Epidermal melanocyte (primary cell): ENCODE measurements around the gene MAN2C1.
"Not testable (repeated sequence)": the region's sequence is repeated elsewhere in the genome, so short reads cannot be mapped to it uniquely, and the experiment has no call there.

Source experiments
- DNase-seq: peaks from one replicate; pipeline ENCODE4 v3.0.0; 2011; ENCODE audit warnings: low spot score; ENCODE audit not compliant: insufficient read length

Gene MAN2C1

GRCh38 chr15:75361361-75361988, 6.9 kb downstream of the MAN2C1 start:
- DNase-seq: no peak

GRCh38 chr15:75360856-75361255, 7.6 kb downstream of the MAN2C1 start:
- DNase-seq: no peak

- DNase-seq: no peak
Observed at GRCh38 chr15:75360391-75360790, 8.0 kb downstream of the MAN2C1 start.

- no peak for DNase-seq
Observed at GRCh38 chr15:75359537-75360250, 8.7 kb downstream of the MAN2C1 start.

GRCh38 chr15:75358771-75359536, 9.5 kb downstream of the MAN2C1 start:
- DNase-seq: no peak

- DNase-seq: no peak
Observed at GRCh38 chr15:75357976-75358673, 10.3 kb downstream of the MAN2C1 start.

- DNase-seq: no peak
Observed at GRCh38 chr15:75356517-75356916, 11.9 kb downstream of the MAN2C1 start.

- DNase-seq: no peak
Observed at GRCh38 chr15:75356006-75356405, 12.4 kb downstream of the MAN2C1 start.

- no peak for DNase-seq
Observed at GRCh38 chr15:75355369-75355768, 13.0 kb downstream of the MAN2C1 start.

GRCh38 chr15:75354454-75354853, 14.0 kb downstream of the MAN2C1 start:
- no peak for DNase-seq

GRCh38 chr15:75353604-75354003, 14.8 kb downstream of the MAN2C1 start:
- no peak for DNase-seq

- DNase-seq: no peak
Observed at GRCh38 chr15:75352186-75353080, 16.0 kb downstream of the MAN2C1 start.

- DNase-seq: no peak
Observed at GRCh38 chr15:75350601-75351361, 17.6 kb downstream of the MAN2C1 start.

- DNase-seq: no peak
Observed at GRCh38 chr15:75349851-75350588, 18.4 kb downstream of the MAN2C1 start.

- DNase-seq: not testable (repeated sequence)
Observed at GRCh38 chr15:75349351-75349669, 19.1 kb downstream of the MAN2C1 start.

- no peak for DNase-seq
Observed at GRCh38 chr15:75348562-75349350, 19.7 kb downstream of the MAN2C1 start.

- DNase-seq: no peak
Observed at GRCh38 chr15:75348034-75348561, 20.3 kb downstream of the MAN2C1 start.
